IPS-18c (cell line): ENCODE results near the gene FCGBP.

Experiments used
- H3K4me3 ChIP-seq: 2 replicates; pipeline ENCODE4 v1.7.0; 2013; ENCODE audit warnings: low read depth, mild to moderate bottlenecking, low read length, moderate library complexity; ENCODE audit not compliant: insufficient read depth
- H3K9me3 ChIP-seq: one replicate; pipeline ENCODE4 v1.6.1; 2013; ENCODE audit warnings: mild to moderate bottlenecking, low read length, moderate library complexity; ENCODE audit not compliant: control insufficient read depth, insufficient read depth

FCGBP gene

GRCh38 chr19:39953915-39954314, 19.5 kb upstream of the FCGBP start:
- Histone ChIP-seq H3K4me3 (no peak overlapping the region), H3K9me3 (no peaks in the 10 kb centered on the region)

GRCh38 chr19:39951686-39952085, 17.3 kb upstream of the FCGBP start:
- no peak overlapping the region for H3K4me3 ChIP-seq
- H3K9me3 ChIP-seq: no peaks in the 10 kb centered on the region

GRCh38 chr19:39951065-39951650, 16.7 kb upstream of the FCGBP start:
- no peaks in the 10 kb centered on the region for H3K9me3 ChIP-seq
- no peak overlapping the region for H3K4me3 ChIP-seq

- Histone ChIP-seq H3K9me3 (no peaks in the 10 kb centered on the region), H3K4me3 (no peak overlapping the region)
Observed at GRCh38 chr19:39949026-39949747, 14.8 kb upstream of the FCGBP start.

GRCh38 chr19:39946532-39946931, 12.1 kb upstream of the FCGBP start:
- H3K9me3 ChIP-seq: no peaks in the 10 kb centered on the region

GRCh38 chr19:39943586-39943985, 9.2 kb upstream of the FCGBP start:
- no peak overlapping the region for H3K4me3 ChIP-seq
- H3K9me3 ChIP-seq: no peaks in the 10 kb centered on the region

More at GRCh38 chr19:39946532-39946931, 12.1 kb upstream of the FCGBP start:
- H3K4me3 ChIP-seq: no peak overlapping the region

- H3K4me3 ChIP-seq: no peak overlapping the region
- no peaks in the 10 kb centered on the region for H3K9me3 ChIP-seq
Observed at GRCh38 chr19:39942366-39942730, 7.9 kb upstream of the FCGBP start.

GRCh38 chr19:39941615-39942365, 7.4 kb upstream of the FCGBP start:
- H3K4me3 ChIP-seq: no peak overlapping the region
- no peaks in the 10 kb centered on the region for H3K9me3 ChIP-seq

GRCh38 chr19:39941151-39941550, 6.7 kb upstream of the FCGBP start:
- Histone ChIP-seq H3K4me3 (no peak overlapping the region), H3K9me3 (no peaks in the 10 kb centered on the region)

- H3K4me3 ChIP-seq: no peak overlapping the region
- H3K9me3 ChIP-seq: no peaks in the 10 kb centered on the region
Observed at GRCh38 chr19:39940221-39940833, 5.9 kb upstream of the FCGBP start.

- H3K4me3 ChIP-seq: no peak overlapping the region
- no peaks in the 10 kb centered on the region for H3K9me3 ChIP-seq
Observed at GRCh38 chr19:39939556-39939955, 5.1 kb upstream of the FCGBP start.

GRCh38 chr19:39937787-39938186, 3.4 kb upstream of the FCGBP start:
- no peak overlapping the region for H3K4me3 ChIP-seq
- H3K9me3 ChIP-seq: no peaks in the 10 kb centered on the region

GRCh38 chr19:39937094-39937720, 2.8 kb upstream of the FCGBP start:
- no peak overlapping the region for H3K4me3 ChIP-seq
- no peaks in the 10 kb centered on the region for H3K9me3 ChIP-seq

- Histone ChIP-seq H3K9me3 (no peaks in the 10 kb centered on the region), H3K4me3 (no peak overlapping the region)
Observed at GRCh38 chr19:39936622-39937021, 2.2 kb upstream of the FCGBP start.

GRCh38 chr19:39936020-39936419, 1.6 kb upstream of the FCGBP start:
- Histone ChIP-seq H3K4me3 (no peak overlapping the region), H3K9me3 (no peaks in the 10 kb centered on the region)

- no peaks in the 10 kb centered on the region for H3K9me3 ChIP-seq
- H3K4me3 ChIP-seq: no peak overlapping the region
Observed at GRCh38 chr19:39935364-39935661, 879 bp upstream of the FCGBP start.

- no peaks in the 10 kb centered on the region for H3K9me3 ChIP-seq
- H3K4me3 ChIP-seq: no peak overlapping the region
Observed at GRCh38 chr19:39929750-39930149, 4.7 kb downstream of the FCGBP start.

GRCh38 chr19:39928357-39928725, 6.1 kb downstream of the FCGBP start:
- no peaks in the 10 kb centered on the region for H3K9me3 ChIP-seq
- H3K4me3 ChIP-seq: no peak overlapping the region
